Spleen (tissue), 11 donors: ENCODE results near the gene PNPLA3. TPM values are rescaled to one million over a fixed set of nuclear protein-coding genes. Genes with fewer than 3 reads are reported as not detected.

ENCODE experiments used
- DNase-seq: peaks from one replicate; pipeline ENCODE4 v3.0.0-alpha.2; 2020
- H3K27ac ChIP-seq, 8 donors: fragments of 200-600 bp; sonication (generic) in 7 of 8; 1 replicate in 4 of 8; 2 replicates in 4 of 8; pipeline versions ENCODE4 v1.5.0 to v1.8.0; 2016 to 2021; ENCODE audit warnings: inconsistent platforms in 4 of 8, mild to moderate bottlenecking in 4 of 8, moderate library complexity in 1 of 8
- H3K27me3 ChIP-seq, 7 donors: fragments of 200-600 bp; sonication (generic) in 6 of 7; replicated peaks in 1 of 7; 1 replicate in 4 of 7; 2 replicates in 3 of 7; pipeline versions ENCODE4 v1.5.0 to v1.8.0; 2016 to 2021; ENCODE audit warnings: inconsistent platforms in 3 of 7, mild to moderate bottlenecking in 1 of 7
- H3K36me3 ChIP-seq, 6 donors: fragments of 200-600 bp; sonication (generic) in 5 of 6; 1 replicate in 4 of 6; 2 replicates in 2 of 6; pipeline versions ENCODE4 v1.5.0 to v1.8.0; 2016 to 2021; ENCODE audit warnings: inconsistent platforms in 2 of 6
- H3K4me1 ChIP-seq, 6 donors: fragments of 200-600 bp; sonication (generic) in 5 of 6; 1 replicate in 3 of 6; 2 replicates in 3 of 6; pipeline versions ENCODE4 v1.5.0 to v1.8.0; 2016 to 2021; ENCODE audit warnings: inconsistent platforms in 3 of 6
- H3K4me3 ChIP-seq, 8 donors: fragments of 200-600 bp; sonication (generic) in 7 of 8; 1 replicate in 4 of 8; 2 replicates in 4 of 8; pipeline versions ENCODE4 v1.5.0 to v1.8.0; 2016 to 2021; ENCODE audit warnings: inconsistent platforms in 4 of 8, mild to moderate bottlenecking in 4 of 8, moderate library complexity in 2 of 8
- H3K9me3 ChIP-seq, 8 donors: fragments of 200-600 bp; sonication (generic) in 7 of 8; 1 replicate in 4 of 8; 2 replicates in 4 of 8; pipeline versions ENCODE4 v1.5.0 to v1.8.0; 2016 to 2021; ENCODE audit warnings: inconsistent platforms in 4 of 8
- POLR2A ChIP-seq, 3 donors: fragments of 450-650 bp; IDR thresholded peaks; one replicate each; pipeline ENCODE4 v1.5.1; 2017; ENCODE audit warnings: antibody characterized with exemption in 3 of 3, mild to moderate bottlenecking in 1 of 3
- POLR2AphosphoS5 ChIP-seq, 3 donors: sonication (generic); formaldehyde crosslinking; IDR thresholded peaks; one replicate each; pipeline ENCODE4 v1.5.1; 2017; ENCODE audit warnings: antibody characterized with exemption in 3 of 3
- WGBS, 5 donors: extraction: QIAGEN DNeasy Blood & Tissue Kit in 3 of 5; methylation state at CpG; one replicate each; pipeline versions ENCODE4 v1.1.5 to v1.1.7; 2013 to 2018; 5-methylcytosine and 5-hydroxymethylcytosine counted together
- intact Hi-C: fragments of 100-400 bp; cut with DNase I; formaldehyde crosslinking; loops from one replicate; pipeline ENCODE4 v1.15.0; 2023; ENCODE audit warnings: low total_unique reads
- polyA plus RNA-seq, 3 donors: library from polyadenylated mRNA; stranded (reverse); fragments of 200-250 nt; gene quantifications; one replicate each; pipeline ENCODE4 v1.2.1, GENCODE V29; 2013
- total RNA-seq, 7 donors: library from RNA; depleted of rRNA in 3 of 7; stranded (reverse); fragments of >200 nt in 3 of 7; fragmentation: NEBNext Ultra II Directional in 4 of 7; extraction: Animal tissue kit (Norgen Biotek cat#: 25700) in 4 of 7; gene quantifications; one replicate each; pipeline versions ENCODE4 v1.1.0 to v1.2.1, GENCODE V29; 2016 to 2021
- TF ChIP-seq, protein P1 (sequence below), 11 experiments: fragments of 200-600 bp in 7 of 11; fragments of 450-650 bp in 4 of 11; sonication (generic) in 4 of 11; IDR thresholded peaks in 8 of 11; conservative IDR thresholded peaks in 3 of 11; 1 replicate in 7 of 11; 2 replicates in 4 of 11; pipeline versions ENCODE4 v1.4.0 to v1.8.0; 2016 to 2021; ENCODE audit warnings: antibody characterized with exemption in 11 of 11, inconsistent platforms in 4 of 11, mild to moderate bottlenecking in 1 of 11
- donor health status: healthy with polysubstance abuse.
- donor health status: DM: no; HTN: no; CAD: no; lungs with moderate emphysema.
- donor health status: DM: no; HTN: no; CAD: no.
- donor health status: Bipolar disorder and iron deficiency.
- donor health status: healthy.
- donor health status: DM: no; HTN: no; CAD: no.
- donor health status: DM: yes; HTN: yes; CAD: no.

Gene PNPLA3
- total and polyA plus RNA-seq, 10 donors, result 0.21 to 2.7 (median 1.2) TPM; not detected in 2

GRCh38 chr22:43948836-43949406 lies 25.3 kb downstream of the PNPLA3 start:
- TF ChIP-seq POLR2A (IDR thresholded peaks at IDR 0.05), result no peak
- TF ChIP-seq POLR2AphosphoS5 (IDR thresholded peaks at IDR 0.05), result no peak
- TF ChIP-seq, protein P1, sequence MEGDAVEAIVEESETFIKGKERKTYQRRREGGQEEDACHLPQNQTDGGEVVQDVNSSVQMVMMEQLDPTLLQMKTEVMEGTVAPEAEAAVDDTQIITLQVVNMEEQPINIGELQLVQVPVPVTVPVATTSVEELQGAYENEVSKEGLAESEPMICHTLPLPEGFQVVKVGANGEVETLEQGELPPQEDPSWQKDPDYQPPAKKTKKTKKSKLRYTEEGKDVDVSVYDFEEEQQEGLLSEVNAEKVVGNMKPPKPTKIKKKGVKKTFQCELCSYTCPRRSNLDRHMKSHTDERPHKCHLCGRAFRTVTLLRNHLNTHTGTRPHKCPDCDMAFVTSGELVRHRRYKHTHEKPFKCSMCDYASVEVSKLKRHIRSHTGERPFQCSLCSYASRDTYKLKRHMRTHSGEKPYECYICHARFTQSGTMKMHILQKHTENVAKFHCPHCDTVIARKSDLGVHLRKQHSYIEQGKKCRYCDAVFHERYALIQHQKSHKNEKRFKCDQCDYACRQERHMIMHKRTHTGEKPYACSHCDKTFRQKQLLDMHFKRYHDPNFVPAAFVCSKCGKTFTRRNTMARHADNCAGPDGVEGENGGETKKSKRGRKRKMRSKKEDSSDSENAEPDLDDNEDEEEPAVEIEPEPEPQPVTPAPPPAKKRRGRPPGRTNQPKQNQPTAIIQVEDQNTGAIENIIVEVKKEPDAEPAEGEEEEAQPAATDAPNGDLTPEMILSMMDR (IDR thresholded peaks at IDR 0.05 in 8 of 11, conservative IDR thresholded peaks at IDR 0.05 in 3 of 11), result no peak
- H3K36me3 ChIP-seq, result no peaks in the 10 kb centered on the region
- no peak overlapping the region for H3K4me3 ChIP-seq
- 80 to 93% (median 85%) methylated on average over 11 to 12 of the region's 12 CpGs for WGBS, 5 donors
- DNase-seq, result no peak
- H3K27me3 ChIP-seq, result peaks cover 0 to 30% (median 0%) of the 10 kb centered on the region in 7 donors
- no peak overlapping the region for H3K27ac ChIP-seq
- intact Hi-C loops, result no loop called here
- H3K4me1 ChIP-seq, result peaks cover 0 to 7% (median under 1%) of the 10 kb centered on the region in 6 donors
- H3K9me3 ChIP-seq, result no peaks in the 10 kb centered on the region

- WGBS, 5 donors, result 82 to 87% (median 86%) methylated on average over 4 to 5 of the region's 5 CpGs
- H3K4me1 ChIP-seq, result peaks cover 10 to 21% (median 18%) of the 10 kb centered on the region in 6 donors
- no peak overlapping the region for H3K27ac ChIP-seq
- no peak for TF ChIP-seq POLR2AphosphoS5 (IDR thresholded peaks at IDR 0.05)
- TF ChIP-seq, protein P1 (IDR thresholded peaks at IDR 0.05 in 8 of 11, conservative IDR thresholded peaks at IDR 0.05 in 3 of 11), result no peak
- TF ChIP-seq POLR2A (IDR thresholded peaks at IDR 0.05), result no peak
- no peaks in the 10 kb centered on the region for H3K9me3 ChIP-seq
- H3K36me3 ChIP-seq, result no peaks in the 10 kb centered on the region
- DNase-seq, result no peak
- intact Hi-C loops, result no loop called here
- peaks cover 0 to 12% (median 0%) of the 10 kb centered on the region in 7 donors for H3K27me3 ChIP-seq
- H3K4me3 ChIP-seq, result no peak overlapping the region
Measured at GRCh38 chr22:43951391-43951790, 27.8 kb downstream of the PNPLA3 start.

DNA sequence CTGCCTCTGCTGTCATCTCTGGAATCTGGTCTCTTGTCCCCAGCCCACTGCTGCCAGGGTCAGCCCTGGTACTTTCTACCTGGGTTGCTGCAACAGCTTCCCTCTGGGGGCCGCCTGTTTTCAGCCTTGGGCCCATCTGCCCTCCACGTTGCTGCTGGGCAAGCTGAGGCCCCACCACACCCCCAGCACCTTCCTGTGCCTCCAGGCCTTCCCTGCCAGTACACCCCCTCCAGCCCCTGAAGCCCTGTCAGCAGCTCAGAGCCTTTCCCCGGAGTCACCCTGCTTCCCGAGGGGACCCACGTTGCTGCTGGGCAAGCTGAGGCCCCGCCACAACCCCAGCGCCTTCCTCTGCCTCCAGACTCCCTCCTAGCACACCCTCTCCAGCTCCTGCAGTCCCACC lies 28.4 kb downstream of the PNPLA3 start:
- peaks cover 0 to 12% (median 0%) of the 10 kb centered on the region in 7 donors for H3K27me3 ChIP-seq
- H3K9me3 ChIP-seq, result no peaks in the 10 kb centered on the region
- intact Hi-C loops, result no loop called here
- WGBS, 5 donors, result 50 to 68% (median 62%) methylated on average over 7 of the region's 7 CpGs
- no peak for DNase-seq
- H3K27ac ChIP-seq, result no peak overlapping the region
- no peak overlapping the region for H3K4me3 ChIP-seq
- peaks cover 15 to 26% (median 24%) of the 10 kb centered on the region in 6 donors for H3K4me1 ChIP-seq
- TF ChIP-seq, protein P1 (IDR thresholded peaks at IDR 0.05 in 8 of 11, conservative IDR thresholded peaks at IDR 0.05 in 3 of 11), result no peak
- TF ChIP-seq POLR2A (IDR thresholded peaks at IDR 0.05) (no peak), POLR2AphosphoS5 (IDR thresholded peaks at IDR 0.05) (no peak)
- H3K36me3 ChIP-seq, result no peaks in the 10 kb centered on the region

- peaks cover 0 to 12% (median 0%) of the 10 kb centered on the region in 7 donors for H3K27me3 ChIP-seq
- 38 to 43% (median 40%) methylated on average over 7 of the region's 7 CpGs for WGBS, 5 donors
- intact Hi-C loops, result no loop called here
- peak overlapping the region in 7 of 8 donors; percentile 82 to 93 (median 87) for H3K27ac ChIP-seq
- no peaks in the 10 kb centered on the region for H3K9me3 ChIP-seq
- H3K4me3 ChIP-seq, result peak overlapping the region; percentile 73 to 99 (median 96)
- peaks cover 15 to 40% (median 33%) of the 10 kb centered on the region in 6 donors for H3K4me1 ChIP-seq
- TF ChIP-seq, protein P1 (IDR thresholded peaks at IDR 0.05 in 8 of 11, conservative IDR thresholded peaks at IDR 0.05 in 3 of 11), result no peak
- no peak for TF ChIP-seq POLR2A (IDR thresholded peaks at IDR 0.05)
- no peak for TF ChIP-seq POLR2AphosphoS5 (IDR thresholded peaks at IDR 0.05)
- H3K36me3 ChIP-seq, result peaks cover 0 to 10% (median 0%) of the 10 kb centered on the region in 6 donors
- no peak for DNase-seq
Measured at GRCh38 chr22:43953988-43954785, 30.6 kb downstream of the PNPLA3 start.
